PFSK-1 (cell line): Measurements from ENCODE around the gene PRRT2.
A peak's percentile ranks its signal among the peaks of the same experiment; 100 is the strongest.

Experiments used
- FOXP2 ChIP-seq: optimal IDR thresholded peaks from 2 replicates; pipeline ENCODE3; 2011; ENCODE audit warnings: borderline replicate concordance, control low read depth, inconsistent platforms; ENCODE audit not compliant: insufficient read depth; ENCODE audit errors: extremely low read length, extremely low read depth
- POLR2AphosphoS5 ChIP-seq: IDR thresholded peaks from 2 replicates; pipeline ENCODE4 v1.6.1; 2012; ENCODE audit warnings: low read depth, mild to moderate bottlenecking, control low read depth, low read length, moderate library complexity
- SIN3A ChIP-seq: IDR thresholded peaks from 2 replicates; pipeline ENCODE4 v1.6.1; 2012; ENCODE audit warnings: mild to moderate bottlenecking, low read length, moderate library complexity, borderline replicate concordance; ENCODE audit not compliant: insufficient read depth
- TAF1 ChIP-seq: IDR thresholded peaks from 2 replicates; pipeline ENCODE4 v1.6.1; 2012; ENCODE audit warnings: low read length, control low read depth, borderline replicate concordance; ENCODE audit not compliant: insufficient read depth
- TF ChIP-seq, protein P1 (sequence below), 2 experiments: IDR thresholded peaks; 2 replicates each; pipeline versions ENCODE4 v1.6.1 to v1.8.0; 2011 to 2012; ENCODE audit warnings: low read depth in 2 of 2, low read length in 2 of 2, control low read depth in 1 of 2, inconsistent platforms in 1 of 2, mild to moderate bottlenecking in 1 of 2, moderate library complexity in 1 of 2; ENCODE audit not compliant: insufficient read depth in 1 of 2

PRRT2 gene

DNA sequence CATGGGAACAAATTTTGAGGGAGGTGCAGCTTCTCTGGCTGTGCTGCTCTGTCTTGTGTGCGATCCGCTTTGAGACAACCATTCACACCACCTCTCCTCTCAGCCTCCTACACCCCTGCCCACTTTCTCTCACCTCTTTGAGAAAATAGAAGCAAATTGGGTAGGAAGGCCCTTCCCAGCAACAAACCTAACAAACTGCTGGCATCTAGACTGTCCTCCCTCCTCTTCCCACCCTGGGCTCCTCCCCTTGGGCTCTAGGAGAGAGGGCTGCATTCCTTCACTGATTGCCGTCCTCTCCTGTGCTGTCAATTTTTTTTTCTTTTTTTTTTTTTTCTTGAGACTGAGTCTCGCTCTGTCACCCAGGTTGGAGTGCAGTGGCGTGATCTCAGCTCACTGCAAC, 37.5 kb downstream of the PRRT2 start:
- TF ChIP-seq, protein P1, sequence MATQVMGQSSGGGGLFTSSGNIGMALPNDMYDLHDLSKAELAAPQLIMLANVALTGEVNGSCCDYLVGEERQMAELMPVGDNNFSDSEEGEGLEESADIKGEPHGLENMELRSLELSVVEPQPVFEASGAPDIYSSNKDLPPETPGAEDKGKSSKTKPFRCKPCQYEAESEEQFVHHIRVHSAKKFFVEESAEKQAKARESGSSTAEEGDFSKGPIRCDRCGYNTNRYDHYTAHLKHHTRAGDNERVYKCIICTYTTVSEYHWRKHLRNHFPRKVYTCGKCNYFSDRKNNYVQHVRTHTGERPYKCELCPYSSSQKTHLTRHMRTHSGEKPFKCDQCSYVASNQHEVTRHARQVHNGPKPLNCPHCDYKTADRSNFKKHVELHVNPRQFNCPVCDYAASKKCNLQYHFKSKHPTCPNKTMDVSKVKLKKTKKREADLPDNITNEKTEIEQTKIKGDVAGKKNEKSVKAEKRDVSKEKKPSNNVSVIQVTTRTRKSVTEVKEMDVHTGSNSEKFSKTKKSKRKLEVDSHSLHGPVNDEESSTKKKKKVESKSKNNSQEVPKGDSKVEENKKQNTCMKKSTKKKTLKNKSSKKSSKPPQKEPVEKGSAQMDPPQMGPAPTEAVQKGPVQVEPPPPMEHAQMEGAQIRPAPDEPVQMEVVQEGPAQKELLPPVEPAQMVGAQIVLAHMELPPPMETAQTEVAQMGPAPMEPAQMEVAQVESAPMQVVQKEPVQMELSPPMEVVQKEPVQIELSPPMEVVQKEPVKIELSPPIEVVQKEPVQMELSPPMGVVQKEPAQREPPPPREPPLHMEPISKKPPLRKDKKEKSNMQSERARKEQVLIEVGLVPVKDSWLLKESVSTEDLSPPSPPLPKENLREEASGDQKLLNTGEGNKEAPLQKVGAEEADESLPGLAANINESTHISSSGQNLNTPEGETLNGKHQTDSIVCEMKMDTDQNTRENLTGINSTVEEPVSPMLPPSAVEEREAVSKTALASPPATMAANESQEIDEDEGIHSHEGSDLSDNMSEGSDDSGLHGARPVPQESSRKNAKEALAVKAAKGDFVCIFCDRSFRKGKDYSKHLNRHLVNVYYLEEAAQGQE (IDR thresholded peaks at IDR 0.05; ENCODE audit: insufficient read depth in 1 of 2, low read depth in 2 of 2, low read length in 2 of 2) = no peak
- no peak for TF ChIP-seq POLR2AphosphoS5
- no peak for TF ChIP-seq TAF1
- TF ChIP-seq SIN3A = no peak
- no peak for TF ChIP-seq FOXP2

DNA sequence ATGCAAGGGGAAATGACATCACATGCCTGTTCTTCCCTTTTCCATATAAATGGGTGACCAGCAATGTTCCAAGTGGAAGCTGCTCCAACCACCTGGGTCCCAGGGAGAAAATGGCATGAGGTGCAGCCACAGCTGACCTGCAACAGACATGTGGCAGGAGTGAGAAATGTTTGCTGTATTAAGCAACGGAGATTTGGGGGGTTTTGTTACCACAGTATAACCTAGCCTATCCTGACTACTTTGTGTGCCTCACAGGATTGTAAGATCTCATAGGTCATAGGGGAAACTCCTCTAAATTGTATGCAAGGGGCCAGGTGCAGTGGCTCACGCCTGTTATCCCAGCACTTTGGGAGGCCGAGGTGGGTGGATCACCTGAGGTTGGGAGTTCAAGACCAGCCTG, 39.0 kb downstream of the PRRT2 start:
- TF ChIP-seq TAF1 (no peak), FOXP2 (no peak), POLR2AphosphoS5 (no peak), SIN3A (no peak)
- TF ChIP-seq, protein P1 (IDR thresholded peaks at IDR 0.05; ENCODE audit: insufficient read depth in 1 of 2, low read depth in 2 of 2, low read length in 2 of 2) = no peak

DNA sequence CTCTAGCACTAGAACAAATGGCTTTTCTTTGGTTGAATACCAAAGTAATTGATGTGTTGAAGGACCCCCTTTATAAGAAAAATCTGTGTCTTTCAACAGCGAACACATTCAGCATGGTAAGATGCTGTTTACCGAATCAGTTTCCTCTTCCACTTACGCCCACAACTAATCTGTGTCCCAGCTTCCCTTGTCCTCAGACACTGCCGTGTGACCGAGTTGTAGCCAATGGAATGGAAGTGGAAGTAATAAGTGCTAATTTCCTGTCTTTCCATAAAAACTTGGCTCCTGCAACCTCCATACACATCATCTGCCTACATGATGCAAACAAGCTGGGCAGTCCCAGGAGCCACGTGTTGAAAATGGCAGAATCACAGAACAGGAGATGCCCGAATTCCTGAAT, 40.7 kb downstream of the PRRT2 start:
- TF ChIP-seq TAF1 = no peak
- no peak for TF ChIP-seq FOXP2
- TF ChIP-seq SIN3A = 0 out of 2 replicates have a peak, but pooled peaks have one; percentile 13
- peak; percentile 46; the same call in 1 of the 2 replicates for TF ChIP-seq POLR2AphosphoS5

DNA sequence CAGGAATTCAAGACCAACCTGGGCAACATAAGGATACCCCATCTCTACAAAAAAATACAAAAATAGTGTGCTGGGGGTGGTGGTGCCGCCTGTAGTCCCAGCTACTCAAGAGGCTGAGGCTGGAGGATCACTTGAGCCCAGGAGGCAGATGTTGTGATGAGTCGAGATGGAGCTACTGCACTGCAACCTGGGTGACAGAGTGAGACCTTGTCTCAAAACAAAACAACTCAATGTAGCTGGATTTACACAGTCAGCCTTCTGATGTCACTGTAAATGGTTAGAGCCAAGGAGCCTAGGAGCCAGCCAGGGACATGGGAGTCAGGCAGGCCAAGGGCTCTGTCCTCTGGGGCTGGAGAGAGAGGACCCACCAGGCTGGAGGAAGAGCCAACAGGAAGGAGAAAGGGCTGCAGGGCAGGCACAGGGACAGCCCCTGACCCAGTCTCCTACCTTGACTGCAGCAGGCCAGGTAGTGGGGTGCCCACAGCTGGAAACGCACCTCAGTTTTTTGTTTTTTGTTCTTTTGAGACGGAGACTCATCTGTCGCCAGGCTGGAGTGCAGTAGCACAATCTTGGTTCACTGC, 42.6 kb downstream of the PRRT2 start:
- TF ChIP-seq FOXP2 = no peak
- TF ChIP-seq, protein P1 (IDR thresholded peaks at IDR 0.05; ENCODE audit: insufficient read depth in 1 of 2, low read depth in 2 of 2, low read length in 2 of 2) = no peak
- no peak for TF ChIP-seq SIN3A
- no peak for TF ChIP-seq TAF1
- no peak for TF ChIP-seq POLR2AphosphoS5

DNA sequence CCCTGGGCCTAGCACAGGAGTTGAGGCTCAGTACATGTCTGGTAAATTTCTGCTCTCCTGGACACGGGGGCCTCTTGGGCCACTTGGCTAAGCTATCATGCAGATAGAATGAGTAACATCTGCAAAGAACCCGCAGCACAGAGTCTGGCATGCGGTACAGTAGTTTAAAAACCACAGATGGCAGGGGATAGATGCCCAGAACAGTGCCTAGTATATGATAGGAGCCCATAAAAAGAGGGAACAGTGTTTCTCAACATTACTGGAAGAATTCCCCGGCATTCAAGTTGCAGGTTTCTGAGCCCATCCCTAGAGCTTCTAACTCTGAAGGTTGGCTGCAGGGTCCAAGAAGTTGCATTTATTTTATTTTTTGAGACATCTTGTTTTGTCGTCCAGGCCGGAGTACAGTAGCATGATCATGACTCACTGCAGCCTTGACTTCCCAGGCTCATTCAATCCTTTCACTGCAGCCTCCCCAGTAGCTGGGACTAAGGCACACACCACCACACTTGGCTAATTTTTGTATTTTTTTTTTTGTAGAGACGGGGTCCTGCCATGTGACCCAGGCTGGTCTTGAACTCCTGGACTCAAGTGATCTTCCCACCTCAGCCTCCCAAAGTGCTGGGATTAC, 45.3 kb downstream of the PRRT2 start:
- TF ChIP-seq SIN3A (no peak), FOXP2 (no peak)

DNA sequence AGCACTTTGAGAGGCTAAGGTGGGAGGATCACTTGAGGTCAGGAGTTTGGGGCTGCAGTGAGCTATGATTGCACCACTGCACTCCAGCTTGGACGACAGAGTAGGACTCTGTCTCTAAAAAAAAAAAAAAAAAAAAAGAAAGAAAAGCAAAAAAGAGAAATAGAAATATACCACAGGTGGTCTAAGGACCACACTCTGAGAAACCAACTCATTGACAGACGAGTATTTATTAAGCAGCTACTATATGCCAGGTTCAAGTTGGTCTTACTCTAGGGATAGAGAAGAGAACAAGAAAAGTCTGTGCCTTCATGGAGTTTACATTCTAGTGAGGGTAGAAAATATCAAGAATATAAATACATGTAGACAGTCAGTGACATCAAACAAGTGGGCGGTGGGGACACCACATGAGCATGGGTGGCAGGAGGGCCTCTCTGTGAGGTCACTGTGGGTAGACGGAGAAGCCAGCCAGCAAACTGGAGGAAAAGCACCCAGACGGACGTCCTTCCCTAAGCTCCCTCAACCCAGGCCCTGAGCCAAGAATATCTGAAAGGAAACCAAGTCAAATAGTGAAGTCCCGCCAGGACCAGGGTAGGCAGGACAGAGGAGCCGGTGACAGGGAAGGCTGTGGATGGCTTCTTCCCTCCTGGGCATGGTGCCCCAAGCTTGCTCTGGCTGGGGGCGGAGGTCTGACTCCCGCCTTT, 46.3 kb downstream of the PRRT2 start:
- TF ChIP-seq TAF1 (no peak), POLR2AphosphoS5 (no peak), FOXP2 (no peak), SIN3A (no peak)
- TF ChIP-seq, protein P1 (IDR thresholded peaks at IDR 0.05; ENCODE audit: insufficient read depth in 1 of 2, low read depth in 2 of 2, low read length in 2 of 2) = no peak
